ENCODE data around the gene TFAP2C. TPM values are rescaled to one million over a fixed set of nuclear protein-coding genes. Genes with fewer than 3 reads are reported as not detected.

TFAP2C gene
- total RNA-seq, 4 donors from 2014 or later = 0.16 to 4.1 (median 2.2) TPM

DNA sequence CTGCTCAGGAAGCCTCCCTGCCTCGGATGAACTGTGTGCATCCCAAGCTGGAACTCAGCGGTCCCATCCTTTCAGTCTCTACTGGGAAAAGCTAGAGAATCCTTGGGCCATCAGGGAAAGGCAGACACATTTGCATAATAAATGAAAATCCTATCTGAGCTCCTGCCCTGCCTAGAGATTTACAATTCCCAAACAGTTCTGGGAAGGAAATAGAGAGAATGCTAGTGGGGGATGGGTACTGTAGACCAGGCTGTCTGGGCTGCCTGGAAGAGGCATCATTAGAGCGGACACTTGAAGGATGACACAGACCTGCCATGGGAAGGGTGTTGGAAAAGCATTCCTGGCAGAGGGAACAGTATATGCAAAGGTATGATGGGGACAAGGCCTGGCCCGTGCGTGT is 44.3 kb downstream of the TFAP2C start:
- no peaks in the 10 kb centered on the region for H3K36me3 ChIP-seq
- 85 to 88% methylated on average over 2 to 4 of the region's 5 CpGs for WGBS, 2 donors (ENCODE audit: low coverage in 1 of 2)
- ATAC-seq = no peak

DNA sequence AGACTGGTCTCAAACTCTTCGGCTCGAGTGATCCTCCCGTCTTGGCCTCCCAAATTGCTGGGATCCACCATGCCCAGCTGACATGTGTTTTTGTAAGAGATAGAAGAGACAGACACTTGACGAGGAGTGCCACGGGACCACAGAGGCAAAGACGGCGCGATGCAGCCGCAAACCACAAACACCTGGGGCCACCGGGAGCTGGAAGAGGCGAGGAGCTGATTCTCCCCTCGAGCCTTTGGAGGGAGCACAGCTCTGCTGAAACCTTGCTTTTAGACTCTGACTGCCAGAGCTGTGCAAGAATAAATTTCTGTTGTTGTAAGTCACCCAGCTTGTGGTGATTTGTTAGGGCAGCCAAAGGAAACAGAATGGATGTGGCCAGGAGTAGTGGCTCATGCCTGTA is 46.9 kb downstream of the TFAP2C start:
- Histone ChIP-seq H3K36me3 (no peaks in the 10 kb centered on the region), H3K27me3 (peaks cover 51% of the 10 kb centered on the region), H3K9me3 (no peaks in the 10 kb centered on the region), H3K4me3 (no peak overlapping the region), H3K4me1 (no peaks in the 10 kb centered on the region), H3K27ac (no peak overlapping the region)
- ATAC-seq = no peak
- TF ChIP-seq EP300 (IDR thresholded peaks at IDR 0.05) (no peak), POLR2A (IDR thresholded peaks at IDR 0.05) (no peak), POLR2AphosphoS5 (IDR thresholded peaks at IDR 0.05) (no peak)
- TF ChIP-seq, protein P1, sequence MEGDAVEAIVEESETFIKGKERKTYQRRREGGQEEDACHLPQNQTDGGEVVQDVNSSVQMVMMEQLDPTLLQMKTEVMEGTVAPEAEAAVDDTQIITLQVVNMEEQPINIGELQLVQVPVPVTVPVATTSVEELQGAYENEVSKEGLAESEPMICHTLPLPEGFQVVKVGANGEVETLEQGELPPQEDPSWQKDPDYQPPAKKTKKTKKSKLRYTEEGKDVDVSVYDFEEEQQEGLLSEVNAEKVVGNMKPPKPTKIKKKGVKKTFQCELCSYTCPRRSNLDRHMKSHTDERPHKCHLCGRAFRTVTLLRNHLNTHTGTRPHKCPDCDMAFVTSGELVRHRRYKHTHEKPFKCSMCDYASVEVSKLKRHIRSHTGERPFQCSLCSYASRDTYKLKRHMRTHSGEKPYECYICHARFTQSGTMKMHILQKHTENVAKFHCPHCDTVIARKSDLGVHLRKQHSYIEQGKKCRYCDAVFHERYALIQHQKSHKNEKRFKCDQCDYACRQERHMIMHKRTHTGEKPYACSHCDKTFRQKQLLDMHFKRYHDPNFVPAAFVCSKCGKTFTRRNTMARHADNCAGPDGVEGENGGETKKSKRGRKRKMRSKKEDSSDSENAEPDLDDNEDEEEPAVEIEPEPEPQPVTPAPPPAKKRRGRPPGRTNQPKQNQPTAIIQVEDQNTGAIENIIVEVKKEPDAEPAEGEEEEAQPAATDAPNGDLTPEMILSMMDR (IDR thresholded peaks at IDR 0.05) = no peak
- 43% methylated on average over 2 of the region's 12 CpGs; no CpG with 5 or more reads in 1 of the 2 donors for WGBS, 2 donors (ENCODE audit: low coverage in 1 of 2)

More for the DNA sequence above, 44.3 kb downstream of the TFAP2C start:
- Histone ChIP-seq H3K27ac (no peak overlapping the region), H3K4me1 (no peaks in the 10 kb centered on the region), H3K4me3 (no peak overlapping the region), H3K27me3 (peaks cover 47% of the 10 kb centered on the region), H3K9me3 (no peaks in the 10 kb centered on the region)
- TF ChIP-seq EP300 (IDR thresholded peaks at IDR 0.05) = no peak
- TF ChIP-seq, protein P1 (IDR thresholded peaks at IDR 0.05) = no peak
- no peak for TF ChIP-seq POLR2AphosphoS5 (IDR thresholded peaks at IDR 0.05)
- no peak for TF ChIP-seq POLR2A (IDR thresholded peaks at IDR 0.05)

DNA sequence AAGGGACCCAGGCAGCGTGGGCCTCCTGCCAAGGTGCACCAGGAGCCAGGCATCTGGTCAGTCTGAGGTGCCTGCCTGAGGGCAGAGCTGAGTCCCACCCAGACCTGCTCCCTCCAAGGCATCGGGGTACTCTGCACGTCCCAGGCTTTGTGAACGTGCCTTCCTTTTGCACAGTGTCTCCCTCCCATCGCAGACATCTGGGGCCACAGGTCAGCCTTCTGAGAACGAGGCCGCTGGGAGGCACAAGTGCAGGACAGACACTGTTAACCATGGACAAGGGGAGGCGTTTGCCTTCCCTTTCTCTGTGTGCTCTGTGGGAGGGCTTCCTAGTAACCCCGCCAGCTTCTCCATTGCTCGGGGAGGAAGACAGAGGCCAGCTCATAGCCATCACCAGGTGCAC is 47.6 kb downstream of the TFAP2C start:
- H3K9me3 ChIP-seq = no peaks in the 10 kb centered on the region
- WGBS, 2 donors (ENCODE audit: low coverage in 1 of 2) = 60% methylated on average over 1 of the region's 10 CpGs; no CpG with 5 or more reads in 1 of the 2 donors
- H3K4me3 ChIP-seq = no peak overlapping the region
- peaks cover 51% of the 10 kb centered on the region for H3K27me3 ChIP-seq
- H3K27ac ChIP-seq = no peak overlapping the region
- TF ChIP-seq POLR2A (IDR thresholded peaks at IDR 0.05) = no peak
- TF ChIP-seq EP300 (IDR thresholded peaks at IDR 0.05) = no peak
- TF ChIP-seq, protein P1 (IDR thresholded peaks at IDR 0.05) = no peak
- no peak for TF ChIP-seq POLR2AphosphoS5 (IDR thresholded peaks at IDR 0.05)
- no peak for ATAC-seq
- H3K36me3 ChIP-seq = no peaks in the 10 kb centered on the region
- no peaks in the 10 kb centered on the region for H3K4me1 ChIP-seq

DNA sequence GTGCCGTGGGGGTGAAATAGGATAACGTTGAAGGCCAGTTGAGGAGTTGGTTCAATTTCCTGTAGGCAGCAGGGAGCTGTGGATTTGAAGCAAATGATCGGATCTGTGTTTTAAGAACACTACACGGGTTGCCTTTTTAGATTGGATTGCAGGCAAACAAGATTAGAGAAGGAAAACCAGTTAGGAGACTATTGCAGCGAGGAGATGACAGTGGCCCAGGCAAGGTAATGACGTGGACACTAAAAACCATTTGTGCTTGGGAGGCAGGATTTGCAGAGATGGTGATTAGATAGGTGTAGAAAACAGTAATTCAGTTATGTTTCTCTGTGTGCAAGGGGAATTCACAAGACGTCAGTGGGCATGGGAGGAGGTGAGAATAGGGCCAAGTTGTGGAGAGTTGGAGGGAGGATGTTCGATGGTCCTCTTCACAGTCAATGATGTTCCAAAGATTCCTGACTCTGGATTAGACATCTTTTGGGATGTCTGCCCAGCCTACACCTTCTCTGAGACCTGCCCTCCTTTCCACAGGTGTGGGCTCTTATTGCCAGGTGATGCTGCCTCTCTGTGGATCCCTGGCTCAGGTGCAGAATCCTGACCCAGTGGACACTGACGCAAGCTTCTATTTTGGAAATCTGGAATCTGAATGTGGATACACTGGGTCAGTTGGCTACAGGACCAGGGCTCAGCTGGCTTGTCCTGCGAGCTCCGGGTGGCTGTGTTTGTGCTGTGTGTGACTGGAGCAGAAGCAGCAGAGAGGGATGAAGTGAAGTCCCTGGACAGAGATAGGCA is 54.2 kb downstream of the TFAP2C start:
- no peak for ATAC-seq
- TF ChIP-seq POLR2AphosphoS5 (IDR thresholded peaks at IDR 0.05) (no peak), POLR2A (IDR thresholded peaks at IDR 0.05) (no peak), EP300 (IDR thresholded peaks at IDR 0.05) (no peak)
- TF ChIP-seq, protein P1 (IDR thresholded peaks at IDR 0.05) = no peak
- peaks cover 60% of the 10 kb centered on the region for H3K27me3 ChIP-seq
- no peak overlapping the region for H3K4me3 ChIP-seq
- H3K27ac ChIP-seq = no peak overlapping the region
- no peaks in the 10 kb centered on the region for H3K4me1 ChIP-seq
- H3K36me3 ChIP-seq = no peaks in the 10 kb centered on the region
- WGBS, 2 donors (ENCODE audit: low coverage in 1 of 2) = 58 to 62% methylated on average over 7 to 11 of the region's 11 CpGs
- no peaks in the 10 kb centered on the region for H3K9me3 ChIP-seq

DNA sequence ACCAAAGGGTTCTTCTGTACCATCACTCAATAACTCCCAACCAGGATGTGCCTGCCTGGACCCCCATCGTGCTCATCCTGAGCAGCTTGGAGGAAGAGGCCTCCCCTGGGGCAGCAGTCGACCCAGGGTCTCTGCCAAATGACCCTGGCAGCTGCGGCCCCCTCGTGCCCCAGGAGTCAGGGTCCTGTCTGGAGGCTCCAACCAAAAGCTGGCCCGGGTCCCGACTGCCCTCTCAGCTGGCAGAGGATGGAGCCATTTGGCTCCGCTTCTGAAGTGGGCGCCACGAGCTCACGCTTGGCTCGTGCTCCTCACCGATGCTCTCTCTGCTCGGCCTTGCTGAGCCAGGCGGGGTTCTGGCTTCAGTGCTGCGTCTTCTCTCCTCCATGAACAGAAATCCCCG is 56.8 kb downstream of the TFAP2C start:
- ATAC-seq = no peak
- no peak overlapping the region for H3K4me3 ChIP-seq
- TF ChIP-seq POLR2A (IDR thresholded peaks at IDR 0.05) (no peak), EP300 (IDR thresholded peaks at IDR 0.05) (no peak), POLR2AphosphoS5 (IDR thresholded peaks at IDR 0.05) (no peak)
- TF ChIP-seq, protein P1 (IDR thresholded peaks at IDR 0.05) = no peak
- H3K27ac ChIP-seq = no peak overlapping the region
- no peaks in the 10 kb centered on the region for H3K4me1 ChIP-seq
- WGBS, 2 donors (ENCODE audit: low coverage in 1 of 2) = 67% methylated on average over 1 of the region's 16 CpGs; no CpG with 5 or more reads in 1 of the 2 donors
- no peaks in the 10 kb centered on the region for H3K36me3 ChIP-seq
- no peaks in the 10 kb centered on the region for H3K9me3 ChIP-seq
- H3K27me3 ChIP-seq = peaks cover 66% of the 10 kb centered on the region
